ENCODE data around the gene KCNIP4. TPM values are rescaled to one million over a fixed set of nuclear protein-coding genes. Genes with fewer than 3 reads are reported as not detected.

The KCNIP4 gene
- total and polyA plus RNA-seq, 2 experiments from 2014 or later, result 0.14 to 0.63 TPM

GRCh38 chr4:21384609-21385008 is 564.0 kb downstream of the KCNIP4 start:
- Histone ChIP-seq H3K79me2 (replicated peaks; ENCODE audit: insufficient read depth) (no peaks in the 10 kb centered on the region), H3K4me1 (ENCODE audit: insufficient read depth) (no peaks in the 10 kb centered on the region), H3K27me3 (ENCODE audit: insufficient read depth) (no peaks in the 10 kb centered on the region), H3F3A (replicated peaks; ENCODE audit: low read depth) (no peaks in the 10 kb centered on the region), H2AFZ (no peak overlapping the region), H4K20me1 (replicated peaks; ENCODE audit: insufficient read depth) (no peaks in the 10 kb centered on the region), H3K4me2 (no peak overlapping the region), H3K4me3 (no peak overlapping the region), H3K27ac (ENCODE audit: low read depth) (no peak overlapping the region), H3K9me2 (ENCODE audit: insufficient read depth) (no peaks in the 10 kb centered on the region), H3K36me3 (ENCODE audit: insufficient read depth) (no peaks in the 10 kb centered on the region)
- Mint-ChIP-seq H3K27me3 (ENCODE audit: insufficient read depth, low read depth, poor library complexity) (no peaks in the 10 kb centered on the region), H3K9me3 (no peaks in the 10 kb centered on the region), H3K4me3 (no peak overlapping the region), H3K4me1 (no peaks in the 10 kb centered on the region), H3K27ac (no peak overlapping the region), H3K36me3 (ENCODE audit: low read depth) (no peaks in the 10 kb centered on the region)
- TF ChIP-seq EZH2phosphoT487 (IDR thresholded peaks at IDR 0.05; ENCODE audit: unreplicated experiment), result no peak
- TF ChIP-seq, protein P1, sequence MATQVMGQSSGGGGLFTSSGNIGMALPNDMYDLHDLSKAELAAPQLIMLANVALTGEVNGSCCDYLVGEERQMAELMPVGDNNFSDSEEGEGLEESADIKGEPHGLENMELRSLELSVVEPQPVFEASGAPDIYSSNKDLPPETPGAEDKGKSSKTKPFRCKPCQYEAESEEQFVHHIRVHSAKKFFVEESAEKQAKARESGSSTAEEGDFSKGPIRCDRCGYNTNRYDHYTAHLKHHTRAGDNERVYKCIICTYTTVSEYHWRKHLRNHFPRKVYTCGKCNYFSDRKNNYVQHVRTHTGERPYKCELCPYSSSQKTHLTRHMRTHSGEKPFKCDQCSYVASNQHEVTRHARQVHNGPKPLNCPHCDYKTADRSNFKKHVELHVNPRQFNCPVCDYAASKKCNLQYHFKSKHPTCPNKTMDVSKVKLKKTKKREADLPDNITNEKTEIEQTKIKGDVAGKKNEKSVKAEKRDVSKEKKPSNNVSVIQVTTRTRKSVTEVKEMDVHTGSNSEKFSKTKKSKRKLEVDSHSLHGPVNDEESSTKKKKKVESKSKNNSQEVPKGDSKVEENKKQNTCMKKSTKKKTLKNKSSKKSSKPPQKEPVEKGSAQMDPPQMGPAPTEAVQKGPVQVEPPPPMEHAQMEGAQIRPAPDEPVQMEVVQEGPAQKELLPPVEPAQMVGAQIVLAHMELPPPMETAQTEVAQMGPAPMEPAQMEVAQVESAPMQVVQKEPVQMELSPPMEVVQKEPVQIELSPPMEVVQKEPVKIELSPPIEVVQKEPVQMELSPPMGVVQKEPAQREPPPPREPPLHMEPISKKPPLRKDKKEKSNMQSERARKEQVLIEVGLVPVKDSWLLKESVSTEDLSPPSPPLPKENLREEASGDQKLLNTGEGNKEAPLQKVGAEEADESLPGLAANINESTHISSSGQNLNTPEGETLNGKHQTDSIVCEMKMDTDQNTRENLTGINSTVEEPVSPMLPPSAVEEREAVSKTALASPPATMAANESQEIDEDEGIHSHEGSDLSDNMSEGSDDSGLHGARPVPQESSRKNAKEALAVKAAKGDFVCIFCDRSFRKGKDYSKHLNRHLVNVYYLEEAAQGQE (IDR thresholded peaks at IDR 0.05; ENCODE audit: unreplicated experiment), result no peak
- no peak for TF ChIP-seq ZNF114 (CRISPR knock-in tag; IDR thresholded peaks at IDR 0.05)
- TF ChIP-seq JUNB (IDR thresholded peaks at IDR 0.05; ENCODE audit: unreplicated experiment), result no peak
- no peak for TF ChIP-seq CTCF (conservative IDR thresholded peaks at IDR 0.05; ENCODE audit: low read depth in 2 of 2)
- no peak for TF ChIP-seq STAT1 (IDR thresholded peaks at IDR 0.05; ENCODE audit: unreplicated experiment)
- TF ChIP-seq CREB1 (CRISPR knock-in tag; IDR thresholded peaks at IDR 0.05; ENCODE audit: low read depth), result no peak
- no peak for TF ChIP-seq EZH2 (IDR thresholded peaks at IDR 0.05; ENCODE audit: low read depth, unreplicated experiment)
- no peak for TF ChIP-seq POLR2AphosphoS5 (IDR thresholded peaks at IDR 0.05; ENCODE audit: low read depth)
- TF ChIP-seq ZNF331 (CRISPR knock-in tag; IDR thresholded peaks at IDR 0.05; ENCODE audit: low read depth), result no peak
- no peak for TF ChIP-seq ETS1 (IDR thresholded peaks at IDR 0.05)
- TF ChIP-seq ZNF462 (CRISPR knock-in tag; IDR thresholded peaks at IDR 0.05), result no peak
- no peak for TF ChIP-seq NANOG (IDR thresholded peaks at IDR 0.05; ENCODE audit: borderline replicate concordance)
- ATAC-seq (no peak), DNase-seq (ENCODE audit: low spot score) (no peak)
